Mesenchymal stem cell (in vitro differentiated cells and primary cell): Measurements from ENCODE around the gene SORCS1.

Source experiments
- DNase-seq: peaks from one replicate; pipeline ENCODE4 v3.0.0-alpha.2; 2013
- H2AFZ ChIP-seq: one replicate; pipeline ENCODE4 v1.6.1; 2013; ENCODE audit warnings: low read depth, mild to moderate bottlenecking, control low read depth, inconsistent platforms, low read length, moderate library complexity
- H2AK5ac ChIP-seq: 2 replicates; pipeline ENCODE4 v1.6.1; 2013; ENCODE audit warnings: low read length, moderate library complexity, mild to moderate bottlenecking, inconsistent platforms; ENCODE audit not compliant: severe bottlenecking
- H2BK120ac ChIP-seq: one replicate; pipeline ENCODE4 v1.6.1; 2013; ENCODE audit warnings: low read depth, mild to moderate bottlenecking, inconsistent platforms, low read length, moderate library complexity
- H2BK12ac ChIP-seq, 2 experiments: one replicate each; pipeline ENCODE4 v1.6.1; 2013; ENCODE audit warnings: inconsistent platforms in 2 of 2, low read length in 2 of 2, mild to moderate bottlenecking in 2 of 2, moderate library complexity in 2 of 2, control low read depth in 1 of 2
- H2BK15ac ChIP-seq: one replicate; pipeline ENCODE4 v1.6.1; 2013; ENCODE audit warnings: mild to moderate bottlenecking, low read depth, inconsistent platforms; ENCODE audit not compliant: poor library complexity, severe bottlenecking
- H2BK5ac ChIP-seq: 2 replicates; pipeline ENCODE4 v1.6.1; 2013; ENCODE audit warnings: low read depth, mild to moderate bottlenecking, low read length, control low read depth, inconsistent platforms; ENCODE audit not compliant: poor library complexity, severe bottlenecking
- H3K14ac ChIP-seq, 2 experiments: one replicate each; pipeline ENCODE4 v1.6.1; 2013; ENCODE audit warnings: inconsistent platforms in 2 of 2, low read length in 2 of 2, control low read depth in 1 of 2, mild to moderate bottlenecking in 1 of 2, moderate library complexity in 1 of 2
- H3K18ac ChIP-seq, 2 experiments: one replicate each; pipeline ENCODE4 v1.6.1; 2013; ENCODE audit warnings: inconsistent platforms in 2 of 2, low read length in 2 of 2, control low read depth in 1 of 2, low read depth in 1 of 2, mild to moderate bottlenecking in 1 of 2
- H3K23ac ChIP-seq, 2 experiments: one replicate each; pipeline ENCODE4 v1.6.1; 2013; ENCODE audit warnings: inconsistent platforms in 2 of 2, low read length in 2 of 2, mild to moderate bottlenecking in 2 of 2, moderate library complexity in 2 of 2, control low read depth in 1 of 2
- H3K27ac ChIP-seq: 2 replicates; pipeline ENCODE4 v1.5.1; 2013; ENCODE audit warnings: mild to moderate bottlenecking, moderate library complexity, low read length, control low read depth, inconsistent platforms; ENCODE audit not compliant: poor library complexity, severe bottlenecking
- H3K27me3 ChIP-seq, 2 experiments: 2 replicates each; pipeline versions ENCODE4 v1.6.1 to v1.7.0; 2013; ENCODE audit warnings: low read length in 2 of 2, mild to moderate bottlenecking in 2 of 2, moderate library complexity in 2 of 2, control low read depth in 1 of 2, inconsistent platforms in 1 of 2; ENCODE audit not compliant: control insufficient read depth in 1 of 2, insufficient read depth in 1 of 2
- H3K36me3 ChIP-seq, 2 experiments: 2 replicates each; pipeline versions ENCODE4 v1.6.1 to v1.7.0; 2013; ENCODE audit warnings: low read length in 2 of 2, control low read depth in 1 of 2, inconsistent platforms in 1 of 2, low read depth in 1 of 2, mild to moderate bottlenecking in 1 of 2; ENCODE audit not compliant: insufficient read depth in 2 of 2, control insufficient read depth in 1 of 2
- H3K4ac ChIP-seq, 2 experiments: one replicate each; pipeline ENCODE4 v1.6.1; 2013; ENCODE audit warnings: inconsistent platforms in 2 of 2, low read length in 2 of 2, mild to moderate bottlenecking in 2 of 2, moderate library complexity in 2 of 2, control low read depth in 1 of 2, low read depth in 1 of 2
- H3K4me1 ChIP-seq: 2 replicates; pipeline ENCODE4 v1.6.1; 2013; ENCODE audit warnings: low read depth, low read length, control low read depth; ENCODE audit not compliant: control insufficient read depth, insufficient read depth
- H3K4me2 ChIP-seq: 2 replicates; pipeline ENCODE4 v1.6.1; 2013; ENCODE audit warnings: low read length, mild to moderate bottlenecking, inconsistent platforms; ENCODE audit not compliant: poor library complexity, severe bottlenecking
- H3K4me3 ChIP-seq, 2 experiments: 2 replicates each; pipeline versions ENCODE4 v1.5.1 to v1.7.0; 2013; ENCODE audit warnings: low read length in 2 of 2, mild to moderate bottlenecking in 2 of 2, control low read depth in 1 of 2, low read depth in 1 of 2; ENCODE audit not compliant: insufficient read depth in 1 of 2
- H3K79me1 ChIP-seq: replicated peaks from 2 replicates; pipeline ENCODE4 v1.6.1; 2013; ENCODE audit warnings: mild to moderate bottlenecking, control low read depth, low read length, inconsistent platforms; ENCODE audit not compliant: poor library complexity, severe bottlenecking
- H3K9ac ChIP-seq: 2 replicates; pipeline ENCODE4 v1.7.0; 2013; ENCODE audit warnings: mild to moderate bottlenecking, low read length, moderate library complexity
- H3K9me3 ChIP-seq: 2 replicates; pipeline ENCODE4 v1.7.0; 2013; ENCODE audit warnings: mild to moderate bottlenecking, low read length; ENCODE audit not compliant: control insufficient read depth
- H4K8ac ChIP-seq: one replicate; pipeline ENCODE4 v1.6.1; 2013; ENCODE audit warnings: inconsistent platforms, mild to moderate bottlenecking, low read length, moderate library complexity
- H4K91ac ChIP-seq: one replicate; pipeline ENCODE4 v1.6.1; 2013; ENCODE audit warnings: mild to moderate bottlenecking, low read length, inconsistent platforms
- WGBS: methylation state at CpG from one replicate; pipeline ENCODE4 v1.1.7; 2013; ENCODE audit warnings: mixed read lengths; 5-methylcytosine and 5-hydroxymethylcytosine counted together

SORCS1 gene

GRCh38 chr10:106711313-106711906, 453.1 kb downstream of the SORCS1 start:
- H2AFZ ChIP-seq: no peak overlapping the region
- H3K4ac ChIP-seq: no peak overlapping the region
- no peak for DNase-seq
- H2BK12ac ChIP-seq: no peak overlapping the region
- no peak overlapping the region for H3K14ac ChIP-seq
- H3K36me3 ChIP-seq: no peaks in the 10 kb centered on the region
- no peak overlapping the region for H3K23ac ChIP-seq
- no peak overlapping the region for H3K9ac ChIP-seq
- no peaks in the 10 kb centered on the region for H3K9me3 ChIP-seq
- H4K91ac ChIP-seq: no peak overlapping the region
- no peak overlapping the region for H3K27ac ChIP-seq
- H2BK5ac ChIP-seq: no peak overlapping the region
- H3K4me2 ChIP-seq: no peak overlapping the region
- no peak overlapping the region for H2BK120ac ChIP-seq
- no peak overlapping the region for H2AK5ac ChIP-seq
- no peak overlapping the region for H2BK15ac ChIP-seq
- H3K27me3 ChIP-seq: no peaks in the 10 kb centered on the region
- no peak overlapping the region for H3K18ac ChIP-seq
- 72% methylated on average over 6 of the region's 6 CpGs for WGBS
- no peak overlapping the region for H3K4me3 ChIP-seq
- no peaks in the 10 kb centered on the region for H3K4me1 ChIP-seq
- H4K8ac ChIP-seq: no peak overlapping the region
- no peaks in the 10 kb centered on the region for H3K79me1 ChIP-seq

GRCh38 chr10:106708506-106708905, 456.0 kb downstream of the SORCS1 start:
- peak overlapping the region; percentile 39 for H2AFZ ChIP-seq

GRCh38 chr10:106707657-106708056, 456.8 kb downstream of the SORCS1 start:
- H2BK15ac ChIP-seq: no peak overlapping the region
- WGBS: 62% methylated on average over 3 of the region's 3 CpGs
- H3K4me2 ChIP-seq: no peak overlapping the region
- H3K4me3 ChIP-seq: no peak overlapping the region
- H3K18ac ChIP-seq: no peak overlapping the region
- H2AFZ ChIP-seq: no peak overlapping the region
- no peaks in the 10 kb centered on the region for H3K4me1 ChIP-seq
- H3K36me3 ChIP-seq: no peaks in the 10 kb centered on the region
- H3K4ac ChIP-seq: no peak overlapping the region
- no peak overlapping the region for H2BK5ac ChIP-seq
- H4K8ac ChIP-seq: no peak overlapping the region
- H3K23ac ChIP-seq: no peak overlapping the region
- no peak overlapping the region for H3K14ac ChIP-seq
- H2BK12ac ChIP-seq: no peak overlapping the region
- no peak overlapping the region for H3K27ac ChIP-seq
- no peak overlapping the region for H2AK5ac ChIP-seq
- H3K9ac ChIP-seq: no peak overlapping the region
- no peak overlapping the region for H2BK120ac ChIP-seq
- no peak for DNase-seq
- H4K91ac ChIP-seq: no peak overlapping the region
- peaks cover 0 to 5% of the 10 kb centered on the region in 2 experiments for H3K27me3 ChIP-seq
- no peaks in the 10 kb centered on the region for H3K9me3 ChIP-seq
- H3K79me1 ChIP-seq: no peaks in the 10 kb centered on the region

More at GRCh38 chr10:106708506-106708905, 456.0 kb downstream of the SORCS1 start:
- H2BK15ac ChIP-seq: no peak overlapping the region
- H2BK120ac ChIP-seq: no peak overlapping the region
- DNase-seq: no peak
- no peak overlapping the region for H3K18ac ChIP-seq
- no peak overlapping the region for H3K14ac ChIP-seq
- WGBS: 69% methylated on average over 2 of the region's 2 CpGs
- peaks cover 0 to 5% of the 10 kb centered on the region in 2 experiments for H3K27me3 ChIP-seq
- H2BK5ac ChIP-seq: no peak overlapping the region
- no peak overlapping the region for H2BK12ac ChIP-seq
- H3K4me1 ChIP-seq: no peaks in the 10 kb centered on the region
- no peak overlapping the region for H3K27ac ChIP-seq
- H3K4me3 ChIP-seq: no peak overlapping the region
- no peak overlapping the region for H4K8ac ChIP-seq
- no peak overlapping the region for H3K23ac ChIP-seq
- no peaks in the 10 kb centered on the region for H3K79me1 ChIP-seq
- H3K9ac ChIP-seq: no peak overlapping the region
- H3K9me3 ChIP-seq: no peaks in the 10 kb centered on the region
- no peaks in the 10 kb centered on the region for H3K36me3 ChIP-seq
- H3K4ac ChIP-seq: no peak overlapping the region
- H3K4me2 ChIP-seq: no peak overlapping the region
- H2AK5ac ChIP-seq: no peak overlapping the region
- H4K91ac ChIP-seq: no peak overlapping the region

- H3K9me3 ChIP-seq: no peaks in the 10 kb centered on the region
- no peak overlapping the region for H2BK120ac ChIP-seq
These were observed 458.4 kb downstream of the SORCS1 start for GRCh38 chr10:106706127-106706526.

More at GRCh38 chr10:106706127-106706526, 458.4 kb downstream of the SORCS1 start:
- Histone ChIP-seq H3K79me1 (no peaks in the 10 kb centered on the region), H4K8ac (no peak overlapping the region), H3K27me3 (peaks cover 0 to 17% of the 10 kb centered on the region in 2 experiments), H2BK5ac (no peak overlapping the region), H3K23ac (no peak overlapping the region), H3K9ac (peak overlapping the region; percentile 73), H4K91ac (no peak overlapping the region), H2BK15ac (no peak overlapping the region), H3K36me3 (no peaks in the 10 kb centered on the region), H3K4me3 (no peak overlapping the region), H3K18ac (no peak overlapping the region), H3K4me1 (no peaks in the 10 kb centered on the region), H3K4ac (no peak overlapping the region), H3K4me2 (no peak overlapping the region), H3K14ac (no peak overlapping the region), H2AK5ac (no peak overlapping the region), H3K27ac (no peak overlapping the region), H2AFZ (no peak overlapping the region), H2BK12ac (no peak overlapping the region)
- DNase-seq: no peak
